Prostate gland (tissue), 2 donors: ENCODE data around the gene THAP4.

ENCODE experiments used
- CTCF ChIP-seq, 4 experiments: fragments of 200-600 bp in 2 of 4; fragments of 450-650 bp in 2 of 4; sonication (generic) in 2 of 4; IDR thresholded peaks; 1 replicate in 3 of 4; 2 replicates in 1 of 4; pipeline ENCODE4 v1.5.1; 2016 to 2019; ENCODE audit warnings: antibody characterized with exemption in 4 of 4, mild to moderate bottlenecking in 2 of 4, moderate library complexity in 2 of 4
- POLR2AphosphoS5 ChIP-seq: sonication (generic); formaldehyde crosslinking; IDR thresholded peaks from one replicate; pipeline ENCODE4 v1.6.1; 2017; ENCODE audit warnings: antibody characterized with exemption

GRCh38 chr2:241597561-241597960 is 39.4 kb downstream of the THAP4 start:
- TF ChIP-seq CTCF (IDR thresholded peaks at IDR 0.05), result no peak
- TF ChIP-seq POLR2AphosphoS5, result no peak
